SK-N-SH (cell line): Measurements from ENCODE around the gene UBLCP1. TPM values are rescaled to one million over a fixed set of nuclear protein-coding genes. Genes with fewer than 3 reads are reported as not detected.

Experiments used
- CTCF ChIA-PET: fragments of 300-600, 350-600 bp; formaldehyde crosslinking; extraction: SDS; loops from one replicate; lab custom pipeline; 2021; lab: Yijun Ruan, JAX
- POLR2A ChIA-PET: fragments of 350-600 bp; sonication (Branson Sonifier 250); formaldehyde crosslinking; extraction: SDS; loops from one replicate; lab custom pipeline; 2020; ENCODE audit warnings: antibody characterized with exemption, inconsistent platforms; lab: Yijun Ruan, JAX
- DNase-seq: peaks from one replicate; pipeline ENCODE4 v3.0.0; 2012
- H2AFZ ChIP-seq: fragments of 200-600 bp; sonication (generic); 2 replicates; pipeline ENCODE4 v1.8.1; 2016; ENCODE audit warnings: antibody characterized with exemption, mild to moderate bottlenecking, low read depth
- H3F3A ChIP-seq: fragments of 200-600 bp; sonication (generic); replicated peaks from 2 replicates; pipeline ENCODE3; 2016; ENCODE audit warnings: antibody characterized with exemption, mild to moderate bottlenecking; ENCODE audit not compliant: insufficient read depth
- H3K27ac ChIP-seq, 2 experiments: fragments of 200-500 bp in 1 of 2; fragments of 200-600 bp in 1 of 2; sonication (Bioruptor generic) in 1 of 2; sonication (generic), shearing (Covaris generic) in 1 of 2; 2 replicates each; pipeline versions ENCODE4 v1.5.1 to v1.6.1; 2014 to 2016; ENCODE audit warnings: low read depth in 2 of 2, inconsistent platforms in 1 of 2, low read length in 1 of 2, mild to moderate bottlenecking in 1 of 2, mixed read lengths in 1 of 2
- H3K27me3 ChIP-seq: fragments of 200-600 bp; sonication (generic), shearing (Covaris generic); 2 replicates; pipeline ENCODE4 v1.6.1; 2016; ENCODE audit warnings: mixed run types; ENCODE audit not compliant: insufficient read depth
- H3K36me3 ChIP-seq, 2 experiments: fragments of 200-500 bp in 1 of 2; fragments of 200-600 bp in 1 of 2; sonication (Bioruptor generic) in 1 of 2; sonication (generic) in 1 of 2; replicated peaks in 1 of 2; 2 replicates each; pipeline versions ENCODE3 to v1.5.1; 2014 to 2016; ENCODE audit warnings: low read length in 1 of 2, mild to moderate bottlenecking in 1 of 2; ENCODE audit not compliant: insufficient read depth in 2 of 2, control insufficient read depth in 1 of 2
- H3K4me1 ChIP-seq, 2 experiments: fragments of 200-500 bp in 1 of 2; fragments of 200-600 bp in 1 of 2; sonication (Bioruptor generic) in 1 of 2; sonication (generic), shearing (Covaris generic) in 1 of 2; 2 replicates each; pipeline versions ENCODE4 v1.5.1 to v1.6.1; 2014 to 2016; ENCODE audit warnings: low read depth in 1 of 2, low read length in 1 of 2, mixed run types in 1 of 2; ENCODE audit not compliant: insufficient read depth in 2 of 2, control insufficient read depth in 1 of 2
- H3K4me2 ChIP-seq: fragments of 200-600 bp; sonication (generic), shearing (Covaris generic); 2 replicates; pipeline ENCODE4 v1.6.1; 2017; ENCODE audit warnings: mixed run types
- H3K4me3 ChIP-seq, 2 experiments: fragments of 200-500 bp in 1 of 2; fragments of 200-600 bp in 1 of 2; sonication (Bioruptor generic) in 1 of 2; sonication (generic), shearing (Covaris generic) in 1 of 2; 2 replicates each; pipeline versions ENCODE4 v1.5.1 to v1.8.1; 2014 to 2016; ENCODE audit warnings: low read depth in 2 of 2, inconsistent platforms in 1 of 2, low read length in 1 of 2, mild to moderate bottlenecking in 1 of 2, mixed read lengths in 1 of 2, moderate library complexity in 1 of 2
- H3K79me2 ChIP-seq: fragments of 200-600 bp; sonication (generic); 2 replicates; pipeline ENCODE4 v1.8.1; 2017; ENCODE audit warnings: mild to moderate bottlenecking; ENCODE audit not compliant: insufficient read depth
- H3K9ac ChIP-seq: fragments of 200-600 bp; sonication (generic); 2 replicates; pipeline ENCODE4 v1.6.1; 2017; ENCODE audit warnings: mixed run types
- H3K9me2 ChIP-seq: fragments of 200-600 bp; sonication (generic); 2 replicates; pipeline ENCODE4 v1.6.1; 2017; ENCODE audit warnings: mixed run types
- H3K9me3 ChIP-seq: fragments of 200-600 bp; sonication (generic); 2 replicates; pipeline ENCODE4 v1.6.1; 2017; ENCODE audit warnings: mixed run types, mild to moderate bottlenecking, moderate library complexity
- H4K20me1 ChIP-seq: fragments of 200-600 bp; sonication (generic); 2 replicates; pipeline ENCODE4 v1.6.1; 2017; ENCODE audit warnings: mild to moderate bottlenecking, mixed run types; ENCODE audit not compliant: insufficient read depth
- CHD2 ChIP-seq: fragments of 150-350 bp; IDR thresholded peaks from 2 replicates; pipeline ENCODE4 v1.6.1; 2018; ENCODE audit warnings: low read length; ENCODE audit not compliant: partially characterized antibody
- EP300 ChIP-seq, 2 experiments: IDR thresholded peaks; 2 replicates each; pipeline versions ENCODE4 v1.4.0 to v1.6.1; 2012; ENCODE audit warnings: borderline replicate concordance in 1 of 2, low read depth in 1 of 2, low read length in 1 of 2
- EZH2phosphoT487 ChIP-seq: fragments of 200-600 bp; sonication (generic); IDR thresholded peaks from 2 replicates; pipeline ENCODE4 v1.6.1; 2017; ENCODE audit warnings: low read depth, mixed run types, mild to moderate bottlenecking, antibody characterized with exemption, moderate library complexity, borderline replicate concordance
- FOSL2 ChIP-seq: IDR thresholded peaks from 2 replicates; pipeline ENCODE4 v1.4.0; 2012; ENCODE audit warnings: low read depth, mild to moderate bottlenecking, moderate library complexity, borderline replicate concordance
- FOXM1 ChIP-seq: IDR thresholded peaks from 2 replicates; pipeline ENCODE4 v1.4.0; 2012; ENCODE audit warnings: low read depth, mild to moderate bottlenecking
- GABPA ChIP-seq: IDR thresholded peaks from 2 replicates; pipeline ENCODE4 v1.4.0; 2012; ENCODE audit warnings: low read depth, mild to moderate bottlenecking
- GATA2 ChIP-seq: sonication (generic); formaldehyde crosslinking; IDR thresholded peaks from 2 replicates; pipeline ENCODE4 v1.5.0; 2020; ENCODE audit warnings: mild to moderate bottlenecking, missing genetic modification reagents
- MXI1 ChIP-seq: IDR thresholded peaks from 2 replicates; pipeline ENCODE4 v1.6.1; 2012; ENCODE audit warnings: mild to moderate bottlenecking, low read depth, low read length, improper control_type of control experiment
- POLR2AphosphoS5 ChIP-seq: IDR thresholded peaks from 2 replicates; pipeline ENCODE4 v1.6.1; 2012; ENCODE audit warnings: low read depth, low read length
- RCOR1 ChIP-seq: fragments of 150-350 bp; IDR thresholded peaks from 2 replicates; pipeline ENCODE4 v1.6.1; 2017; ENCODE audit warnings: antibody characterized with exemption, low read length
- RFX5 ChIP-seq: IDR thresholded peaks from 2 replicates; pipeline ENCODE4 v1.6.1; 2012; ENCODE audit warnings: mild to moderate bottlenecking, improper control_type of control experiment, low read length
- SIN3A ChIP-seq: IDR thresholded peaks from 2 replicates; pipeline ENCODE4 v1.6.1; 2012; ENCODE audit warnings: low read depth, mild to moderate bottlenecking, low read length, moderate library complexity, borderline replicate concordance
- SMC3 ChIP-seq: IDR thresholded peaks from 2 replicates; pipeline ENCODE4 v1.6.1; 2012; ENCODE audit warnings: low read depth, low read length, improper control_type of control experiment
- TAF1 ChIP-seq: IDR thresholded peaks from 2 replicates; pipeline ENCODE4 v1.6.1; 2012; ENCODE audit warnings: low read depth, mild to moderate bottlenecking, low read length, moderate library complexity, borderline replicate concordance
- TCF12 ChIP-seq: IDR thresholded peaks from 2 replicates; pipeline ENCODE4 v1.4.0; 2012
- WGBS: methylation state at CpG from one replicate; pipeline ENCODE4 v1.1.6; 2017; ENCODE audit warnings: low lambda C conversion rate; 5-methylcytosine and 5-hydroxymethylcytosine counted together
- polyA plus RNA-seq, 3 experiments: library from polyadenylated mRNA; depleted of rRNA; stranded (reverse); fragments of >200 nt; gene quantifications; 2 replicates each; pipeline ENCODE4 v1.2.3, GENCODE V29; 2012
- TF ChIP-seq, protein P1 (sequence below): fragments of 150-350 bp; IDR thresholded peaks from 2 replicates; pipeline ENCODE4 v1.6.1; 2017; ENCODE audit warnings: antibody characterized with exemption, low read length, low read depth, borderline replicate concordance
- TF ChIP-seq, protein P2 (sequence below): fragments of 200-600 bp; sonication (generic); IDR thresholded peaks from 2 replicates; pipeline ENCODE4 v1.6.1; 2017; ENCODE audit warnings: antibody characterized with exemption, mild to moderate bottlenecking, moderate library complexity
- TF ChIP-seq, protein P3 (sequence below): IDR thresholded peaks from 2 replicates; pipeline ENCODE4 v1.6.1; 2012; ENCODE audit warnings: mild to moderate bottlenecking, low read depth, low read length, moderate library complexity
- TF ChIP-seq, protein P4 (sequence below): IDR thresholded peaks from 2 replicates; pipeline ENCODE4 v1.4.0; 2012; ENCODE audit warnings: low read depth
- TF ChIP-seq, protein P5 (sequence below): IDR thresholded peaks from 2 replicates; pipeline ENCODE4; 2012
- TF ChIP-seq, protein P6 (sequence below): fragments of 150-350 bp; IDR thresholded peaks from 2 replicates; pipeline ENCODE4 v1.6.1; 2016; ENCODE audit warnings: mild to moderate bottlenecking, low read depth, low read length

UBLCP1 gene, protein sequence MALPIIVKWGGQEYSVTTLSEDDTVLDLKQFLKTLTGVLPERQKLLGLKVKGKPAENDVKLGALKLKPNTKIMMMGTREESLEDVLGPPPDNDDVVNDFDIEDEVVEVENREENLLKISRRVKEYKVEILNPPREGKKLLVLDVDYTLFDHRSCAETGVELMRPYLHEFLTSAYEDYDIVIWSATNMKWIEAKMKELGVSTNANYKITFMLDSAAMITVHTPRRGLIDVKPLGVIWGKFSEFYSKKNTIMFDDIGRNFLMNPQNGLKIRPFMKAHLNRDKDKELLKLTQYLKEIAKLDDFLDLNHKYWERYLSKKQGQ
- polyA plus RNA-seq (2012; rRNA removed), result 13.8 and 19.5 TPM in 2 replicates
- 28.2 and 46.1 TPM in 2 replicates for polyA plus RNA-seq (2012; cell fraction: cytosol; rRNA removed)
- polyA plus RNA-seq (2012; cell fraction: nucleus; rRNA removed), result 5.6 and 10.3 TPM in 2 replicates

DNA sequence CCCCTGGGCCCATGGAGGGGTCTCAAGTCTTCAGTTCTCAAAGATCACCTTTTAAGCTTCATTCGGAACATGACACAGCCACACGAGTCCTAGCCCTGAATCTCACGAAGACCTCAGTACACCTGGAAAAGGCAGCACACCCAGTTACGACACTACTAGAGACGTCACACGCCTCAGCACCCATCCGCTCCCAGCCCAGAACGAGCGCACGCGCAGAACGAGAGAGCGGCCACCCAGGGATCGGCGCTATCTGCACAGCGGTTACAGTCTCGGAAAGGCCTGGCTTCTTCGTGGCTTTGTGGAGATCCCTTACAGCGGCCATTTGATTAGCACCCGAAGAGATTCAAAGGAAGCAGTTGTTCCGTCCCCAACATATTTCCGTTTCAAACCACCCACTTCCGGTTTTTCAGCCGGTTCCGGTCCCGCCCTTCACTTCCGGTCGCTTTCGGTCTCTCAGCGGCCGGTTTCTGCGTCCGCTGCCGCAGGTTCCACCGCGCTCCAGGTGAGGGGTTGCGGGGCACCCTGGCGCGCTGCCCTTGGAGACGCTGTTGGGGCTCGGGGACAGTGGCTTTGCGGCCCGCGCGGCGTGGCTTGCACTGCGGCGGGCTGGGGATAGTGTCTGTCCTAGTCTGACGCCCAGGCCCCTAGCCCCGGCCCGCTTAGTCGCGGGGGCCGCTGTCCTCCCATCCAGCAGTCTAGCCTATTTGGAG is at the start of gene UBLCP1:
UBLCP1 (plus strand) TSS at position 432 of the 710 bp plus-strand sequence. CDS start 5,626 bp downstream, outside the sequence.
- under 1% methylated on average over 28 of the region's 54 CpGs for WGBS
- Histone ChIP-seq H3F3A (peaks cover 4% of the 10 kb centered on the region), H4K20me1 (peaks cover 5% of the 10 kb centered on the region), H3K27me3 (no peaks in the 10 kb centered on the region), H3K4me2 (peak within 1 kb of the TSS; percentile 97), H3K4me3 (peak within 1 kb of the TSS; percentile 97 to 100), H3K9me3 (no peaks in the 10 kb centered on the region), H3K36me3 (peaks cover 0 to 7% of the 10 kb centered on the region in 2 experiments), H3K4me1 (peaks cover 0 to 10% of the 10 kb centered on the region in 2 experiments; a peak in 2 of 4 replicates), H2AFZ (peak within 1 kb of the TSS; percentile 99), H3K79me2 (peaks cover 49% of the 10 kb centered on the region), H3K9me2 (no peaks in the 10 kb centered on the region), H3K27ac (peak within 1 kb of the TSS; percentile 94 to 98), H3K9ac (peak within 1 kb of the TSS; percentile 89)
- ChIA-PET CTCF (interaction anchor here (1.0 to 4.2 kb wide), 3 partner anchors 11 to 107 kb away, joined by 4 to 19 read pairs (median 13); no protein-coding TSS in a partner anchor), POLR2A (interaction anchor here (2.2 kb wide), 1 partner anchor 55 kb away, joined by 10 read pairs; no protein-coding TSS in a partner anchor)
- peak; percentile 90 for DNase-seq
- TF ChIP-seq SMC3 (no peak), RCOR1 (no peak), SIN3A (peak; percentile 11; the same call in 1 of the 2 replicates), CHD2 (no peak), EP300 (IDR thresholded peaks at IDR 0.05; ENCODE audit: borderline replicate concordance in 1 of 2, low read depth in 1 of 2, low read length in 1 of 2) (no peak), TAF1 (peak; percentile 94), RFX5 (no peak), FOSL2 (no peak), POLR2AphosphoS5 (peak; percentile 97), GABPA (peak; percentile 98), EZH2phosphoT487 (no peak), TCF12 (no peak), MXI1 (peak; percentile 80; the same call in 1 of the 2 replicates), GATA2 (CRISPR knock-in tag) (no peak), FOXM1 (no peak)
- TF ChIP-seq, protein P1, sequence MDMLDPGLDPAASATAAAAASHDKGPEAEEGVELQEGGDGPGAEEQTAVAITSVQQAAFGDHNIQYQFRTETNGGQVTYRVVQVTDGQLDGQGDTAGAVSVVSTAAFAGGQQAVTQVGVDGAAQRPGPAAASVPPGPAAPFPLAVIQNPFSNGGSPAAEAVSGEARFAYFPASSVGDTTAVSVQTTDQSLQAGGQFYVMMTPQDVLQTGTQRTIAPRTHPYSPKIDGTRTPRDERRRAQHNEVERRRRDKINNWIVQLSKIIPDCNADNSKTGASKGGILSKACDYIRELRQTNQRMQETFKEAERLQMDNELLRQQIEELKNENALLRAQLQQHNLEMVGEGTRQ, result peak; percentile 7; the same call in 1 of the 2 replicates
- TF ChIP-seq, protein P2, sequence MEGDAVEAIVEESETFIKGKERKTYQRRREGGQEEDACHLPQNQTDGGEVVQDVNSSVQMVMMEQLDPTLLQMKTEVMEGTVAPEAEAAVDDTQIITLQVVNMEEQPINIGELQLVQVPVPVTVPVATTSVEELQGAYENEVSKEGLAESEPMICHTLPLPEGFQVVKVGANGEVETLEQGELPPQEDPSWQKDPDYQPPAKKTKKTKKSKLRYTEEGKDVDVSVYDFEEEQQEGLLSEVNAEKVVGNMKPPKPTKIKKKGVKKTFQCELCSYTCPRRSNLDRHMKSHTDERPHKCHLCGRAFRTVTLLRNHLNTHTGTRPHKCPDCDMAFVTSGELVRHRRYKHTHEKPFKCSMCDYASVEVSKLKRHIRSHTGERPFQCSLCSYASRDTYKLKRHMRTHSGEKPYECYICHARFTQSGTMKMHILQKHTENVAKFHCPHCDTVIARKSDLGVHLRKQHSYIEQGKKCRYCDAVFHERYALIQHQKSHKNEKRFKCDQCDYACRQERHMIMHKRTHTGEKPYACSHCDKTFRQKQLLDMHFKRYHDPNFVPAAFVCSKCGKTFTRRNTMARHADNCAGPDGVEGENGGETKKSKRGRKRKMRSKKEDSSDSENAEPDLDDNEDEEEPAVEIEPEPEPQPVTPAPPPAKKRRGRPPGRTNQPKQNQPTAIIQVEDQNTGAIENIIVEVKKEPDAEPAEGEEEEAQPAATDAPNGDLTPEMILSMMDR, result no peak
- TF ChIP-seq, protein P3, sequence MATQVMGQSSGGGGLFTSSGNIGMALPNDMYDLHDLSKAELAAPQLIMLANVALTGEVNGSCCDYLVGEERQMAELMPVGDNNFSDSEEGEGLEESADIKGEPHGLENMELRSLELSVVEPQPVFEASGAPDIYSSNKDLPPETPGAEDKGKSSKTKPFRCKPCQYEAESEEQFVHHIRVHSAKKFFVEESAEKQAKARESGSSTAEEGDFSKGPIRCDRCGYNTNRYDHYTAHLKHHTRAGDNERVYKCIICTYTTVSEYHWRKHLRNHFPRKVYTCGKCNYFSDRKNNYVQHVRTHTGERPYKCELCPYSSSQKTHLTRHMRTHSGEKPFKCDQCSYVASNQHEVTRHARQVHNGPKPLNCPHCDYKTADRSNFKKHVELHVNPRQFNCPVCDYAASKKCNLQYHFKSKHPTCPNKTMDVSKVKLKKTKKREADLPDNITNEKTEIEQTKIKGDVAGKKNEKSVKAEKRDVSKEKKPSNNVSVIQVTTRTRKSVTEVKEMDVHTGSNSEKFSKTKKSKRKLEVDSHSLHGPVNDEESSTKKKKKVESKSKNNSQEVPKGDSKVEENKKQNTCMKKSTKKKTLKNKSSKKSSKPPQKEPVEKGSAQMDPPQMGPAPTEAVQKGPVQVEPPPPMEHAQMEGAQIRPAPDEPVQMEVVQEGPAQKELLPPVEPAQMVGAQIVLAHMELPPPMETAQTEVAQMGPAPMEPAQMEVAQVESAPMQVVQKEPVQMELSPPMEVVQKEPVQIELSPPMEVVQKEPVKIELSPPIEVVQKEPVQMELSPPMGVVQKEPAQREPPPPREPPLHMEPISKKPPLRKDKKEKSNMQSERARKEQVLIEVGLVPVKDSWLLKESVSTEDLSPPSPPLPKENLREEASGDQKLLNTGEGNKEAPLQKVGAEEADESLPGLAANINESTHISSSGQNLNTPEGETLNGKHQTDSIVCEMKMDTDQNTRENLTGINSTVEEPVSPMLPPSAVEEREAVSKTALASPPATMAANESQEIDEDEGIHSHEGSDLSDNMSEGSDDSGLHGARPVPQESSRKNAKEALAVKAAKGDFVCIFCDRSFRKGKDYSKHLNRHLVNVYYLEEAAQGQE, result no peak; the same call in 1 of the 2 replicates
- TF ChIP-seq, protein P4, sequence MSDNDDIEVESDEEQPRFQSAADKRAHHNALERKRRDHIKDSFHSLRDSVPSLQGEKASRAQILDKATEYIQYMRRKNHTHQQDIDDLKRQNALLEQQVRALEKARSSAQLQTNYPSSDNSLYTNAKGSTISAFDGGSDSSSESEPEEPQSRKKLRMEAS, result peak; percentile 50; the same call in 1 of the 2 replicates
- TF ChIP-seq, protein P5, sequence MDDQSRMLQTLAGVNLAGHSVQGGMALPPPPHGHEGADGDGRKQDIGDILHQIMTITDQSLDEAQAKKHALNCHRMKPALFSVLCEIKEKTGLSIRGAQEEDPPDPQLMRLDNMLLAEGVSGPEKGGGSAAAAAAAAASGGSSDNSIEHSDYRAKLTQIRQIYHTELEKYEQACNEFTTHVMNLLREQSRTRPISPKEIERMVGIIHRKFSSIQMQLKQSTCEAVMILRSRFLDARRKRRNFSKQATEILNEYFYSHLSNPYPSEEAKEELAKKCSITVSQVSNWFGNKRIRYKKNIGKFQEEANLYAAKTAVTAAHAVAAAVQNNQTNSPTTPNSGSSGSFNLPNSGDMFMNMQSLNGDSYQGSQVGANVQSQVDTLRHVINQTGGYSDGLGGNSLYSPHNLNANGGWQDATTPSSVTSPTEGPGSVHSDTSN, result peak; percentile 11; the same call in 1 of the 2 replicates
- TF ChIP-seq, protein P6, sequence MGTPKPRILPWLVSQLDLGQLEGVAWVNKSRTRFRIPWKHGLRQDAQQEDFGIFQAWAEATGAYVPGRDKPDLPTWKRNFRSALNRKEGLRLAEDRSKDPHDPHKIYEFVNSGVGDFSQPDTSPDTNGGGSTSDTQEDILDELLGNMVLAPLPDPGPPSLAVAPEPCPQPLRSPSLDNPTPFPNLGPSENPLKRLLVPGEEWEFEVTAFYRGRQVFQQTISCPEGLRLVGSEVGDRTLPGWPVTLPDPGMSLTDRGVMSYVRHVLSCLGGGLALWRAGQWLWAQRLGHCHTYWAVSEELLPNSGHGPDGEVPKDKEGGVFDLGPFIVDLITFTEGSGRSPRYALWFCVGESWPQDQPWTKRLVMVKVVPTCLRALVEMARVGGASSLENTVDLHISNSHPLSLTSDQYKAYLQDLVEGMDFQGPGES, result no peak
